Liver (tissue), 3 donors: ENCODE data around the gene DIRAS2.

Experiments
- CTCF ChIP-seq: fragments of 150-350 bp; IDR thresholded peaks from 2 replicates; pipeline ENCODE4 v1.5.1; 2017; ENCODE audit warnings: improper control_type of control experiment, low read depth, low read length; ENCODE audit not compliant: missing input control
- FOXA1 ChIP-seq: IDR thresholded peaks from 2 replicates; pipeline ENCODE4 v1.6.1; 2016; ENCODE audit warnings: antibody characterized with exemption
- HNF4A ChIP-seq, 2 donors: conservative IDR thresholded peaks; 2 replicates each; pipeline ENCODE4 v1.6.1; 2016; ENCODE audit warnings: antibody characterized with exemption in 2 of 2, mild to moderate bottlenecking in 2 of 2
- MAX ChIP-seq: IDR thresholded peaks from 2 replicates; pipeline ENCODE4 v1.6.1; 2016; ENCODE audit warnings: antibody characterized with exemption
- NR2F2 ChIP-seq: IDR thresholded peaks from 2 replicates; pipeline ENCODE4 v1.6.1; 2016; ENCODE audit warnings: antibody characterized with exemption
- RAD21 ChIP-seq, 2 donors: IDR thresholded peaks; 2 replicates each; pipeline ENCODE4 v1.6.1; 2016; ENCODE audit warnings: antibody characterized with exemption in 2 of 2, mild to moderate bottlenecking in 2 of 2
- REST ChIP-seq: IDR thresholded peaks from 2 replicates; pipeline ENCODE4 v1.6.1; 2016; ENCODE audit warnings: antibody characterized with exemption, mild to moderate bottlenecking
- RXRA ChIP-seq, 2 donors: IDR thresholded peaks; 2 replicates each; pipeline ENCODE4 v1.6.1; 2017 to 2018; ENCODE audit warnings: antibody characterized with exemption in 2 of 2, mild to moderate bottlenecking in 1 of 2
- TAF1 ChIP-seq: conservative IDR thresholded peaks from 2 replicates; pipeline ENCODE4 v1.6.1; 2016; ENCODE audit warnings: antibody characterized with exemption, mild to moderate bottlenecking
- donor health status: healthy.
- donor health status: healthy.

- TF ChIP-seq REST (no peak), CTCF (no peak), TAF1 (no peak), HNF4A (conservative IDR thresholded peaks at IDR 0.05) (no peak), FOXA1 (no peak), RAD21 (IDR thresholded peaks at IDR 0.05) (no peak), NR2F2 (no peak), RXRA (IDR thresholded peaks at IDR 0.05) (no peak), MAX (no peak)
These were observed 29.7 kb downstream of the DIRAS2 start for GRCh38 chr9:90612957-90613356.
